Endothelial cell of umbilical vein (primary cell): ENCODE results near the gene TPK1. TPM values are rescaled to one million over a fixed set of nuclear protein-coding genes. Genes with fewer than 3 reads are reported as not detected.

Source experiments
- BruUV-seq: library from RNA; stranded (reverse); fragments of 400-500 nt; replicated peaks from 2 replicates; lab custom pipeline; 2021; lab: Mats Ljungman, UMichigan
- CTCF ChIA-PET: fragments of 300-600, 350-600 bp; sonication (Branson Sonifier 250); formaldehyde crosslinking; loops from one replicate; lab custom pipeline; 2021; ENCODE audit warnings: antibody characterized with exemption, inconsistent platforms; lab: Charles Lee
- POLR2A ChIA-PET: fragments of 300-600, 350-600 bp; sonication (Branson Sonifier 250); formaldehyde crosslinking; loops from one replicate; lab custom pipeline; 2021; ENCODE audit warnings: antibody characterized with exemption, inconsistent platforms; lab: Charles Lee
- DNase-seq: peaks from one replicate; pipeline ENCODE4 v3.0.0-alpha.2; 2011; ENCODE audit warnings: low read depth, low spot score
- FAIRE-seq: peaks from 2 replicates; lab custom pipeline; 2011; peaks lifted over from hg19 to GRCh38; lab: Jason Lieb, UNC
- H2AFZ ChIP-seq: 2 replicates; pipeline ENCODE4 v1.6.0; 2012; ENCODE audit warnings: low read depth, low read length, control low read depth, inconsistent platforms
- H3K27ac ChIP-seq: 2 replicates; pipeline ENCODE4 v1.5.1; 2011; ENCODE audit warnings: low read depth, mild to moderate bottlenecking, control low read depth, low read length, moderate library complexity; ENCODE audit not compliant: insufficient read depth
- H3K27me3 ChIP-seq, 2 experiments: 2 replicates each; pipeline versions ENCODE4 v1.6.0 to v1.6.1; 2011; ENCODE audit warnings: low read length in 2 of 2, mixed read lengths in 1 of 2; ENCODE audit not compliant: control insufficient read depth in 2 of 2, insufficient read depth in 2 of 2
- H3K36me3 ChIP-seq, 2 experiments: 2 replicates in 1 of 2; 3 replicates in 1 of 2; pipeline ENCODE4 v1.5.1; 2011; ENCODE audit warnings: low read length in 2 of 2, mild to moderate bottlenecking in 1 of 2, moderate library complexity in 1 of 2; ENCODE audit not compliant: control insufficient read depth in 2 of 2, insufficient read depth in 2 of 2; ENCODE audit errors: extremely low read depth in 1 of 2
- H3K4me1 ChIP-seq: 3 replicates; pipeline ENCODE4 v1.5.1; 2011; ENCODE audit warnings: mild to moderate bottlenecking, low read length; ENCODE audit not compliant: control insufficient read depth, insufficient read depth; ENCODE audit errors: extremely low read depth
- H3K4me2 ChIP-seq: 2 replicates; pipeline ENCODE4 v1.6.1; 2011; ENCODE audit warnings: low read length, control low read depth, mixed read lengths; ENCODE audit not compliant: insufficient read depth
- H3K4me3 ChIP-seq, 3 experiments: fragments of 200-600 bp in 1 of 3; sonication (generic), shearing (Covaris generic) in 1 of 3; replicated peaks in 1 of 3; 2 replicates each; pipeline ENCODE4 v1.5.1; 2011 to 2016; ENCODE audit warnings: control low read depth in 3 of 3, low read length in 3 of 3, mild to moderate bottlenecking in 2 of 3, inconsistent platforms in 1 of 3, low read depth in 1 of 3, moderate library complexity in 1 of 3; ENCODE audit not compliant: insufficient read depth in 1 of 3
- H3K79me2 ChIP-seq: 2 replicates; pipeline ENCODE4 v1.6.0; 2012; ENCODE audit warnings: low read length, inconsistent platforms; ENCODE audit not compliant: control insufficient read depth, insufficient read depth
- H3K9ac ChIP-seq: replicated peaks from 2 replicates; pipeline ENCODE3; 2011; ENCODE audit warnings: low read length, control low read depth; ENCODE audit not compliant: insufficient read depth; ENCODE audit errors: extremely low read depth
- H3K9me1 ChIP-seq: replicated peaks from 3 replicates; pipeline ENCODE4 v1.6.0; 2011; ENCODE audit warnings: mild to moderate bottlenecking, low read length; ENCODE audit not compliant: control insufficient read depth, insufficient read depth; ENCODE audit errors: extremely low read depth
- H3K9me3 ChIP-seq: replicated peaks from 2 replicates; pipeline ENCODE4 v1.5.1; 2012; ENCODE audit warnings: low read length, inconsistent platforms; ENCODE audit not compliant: control insufficient read depth, insufficient read depth
- H4K20me1 ChIP-seq: replicated peaks from 2 replicates; pipeline ENCODE3; 2011; ENCODE audit warnings: mild to moderate bottlenecking, low read length; ENCODE audit not compliant: control insufficient read depth, insufficient read depth; ENCODE audit errors: extremely low read depth
- EZH2 ChIP-seq: IDR thresholded peaks from 2 replicates; pipeline ENCODE4 v1.6.1; 2012; ENCODE audit warnings: borderline replicate concordance, low read depth, mild to moderate bottlenecking, moderate library complexity, low read length, inconsistent platforms; ENCODE audit not compliant: severe bottlenecking
- GATA2 ChIP-seq: IDR thresholded peaks from 2 replicates; pipeline ENCODE4 v1.7.0; 2011; ENCODE audit warnings: low read depth, mild to moderate bottlenecking, moderate library complexity, mixed read lengths, low read length; ENCODE audit not compliant: insufficient read length, insufficient read depth
- JUN ChIP-seq: IDR thresholded peaks from 2 replicates; pipeline ENCODE4 v1.6.1; 2011; ENCODE audit warnings: borderline replicate concordance, low read depth; ENCODE audit not compliant: insufficient read length, insufficient read depth
- POLR2AphosphoS5 ChIP-seq: IDR thresholded peaks from 2 replicates; pipeline ENCODE4 v1.6.1; 2012; ENCODE audit warnings: low read depth, mild to moderate bottlenecking, control low read depth, low read length, moderate library complexity; ENCODE audit not compliant: insufficient read depth
- dilution Hi-C: fragments of 300-500 bp; cut with MboI; formaldehyde crosslinking; loops from one replicate; pipeline ENCODE4 v1.15.0; 2019; ENCODE audit warnings: low sequenced_read_pairs; ENCODE audit not compliant: extremely low pct_ligation_motif_present
- intact Hi-C: fragments of 100-400 bp; cut with micrococcal nuclease; formaldehyde crosslinking; loops from one replicate; pipeline ENCODE4 v1.10.0; 2022
- polyA plus RNA-seq, 4 experiments: library from polyadenylated mRNA; depleted of rRNA in 3 of 4; stranded (reverse) in 3 of 4; unstranded in 1 of 4; fragments of >200 nt; gene quantifications; 2 replicates each; pipeline versions ENCODE4 v1.2.1 to v1.2.3, GENCODE V29; 2011 to 2012; ENCODE audit warnings: missing spikeins in 1 of 4
- total RNA-seq: library from RNA; stranded (reverse); gene quantifications from 2 replicates; pipeline ENCODE4 v1.2.3, GENCODE V29; 2021
- TF ChIP-seq, protein P1 (sequence below), 2 donors: IDR thresholded peaks; 1 replicate in 1 of 2; 2 replicates in 1 of 2; pipeline ENCODE4 v1.5.1; 2011; ENCODE audit warnings: low read length in 2 of 2, mild to moderate bottlenecking in 2 of 2, moderate library complexity in 2 of 2, control low read depth in 1 of 2, inconsistent platforms in 1 of 2, low read depth in 1 of 2; ENCODE audit not compliant: insufficient read depth in 1 of 2; ENCODE audit errors: extremely low read depth in 1 of 2

Gene TPK1
- total and polyA plus RNA-seq, 2 donors (not counting 3 experiments of a cell fraction or from before 2014, with no cell fraction given): 7.5 to 9.3 TPM

DNA sequence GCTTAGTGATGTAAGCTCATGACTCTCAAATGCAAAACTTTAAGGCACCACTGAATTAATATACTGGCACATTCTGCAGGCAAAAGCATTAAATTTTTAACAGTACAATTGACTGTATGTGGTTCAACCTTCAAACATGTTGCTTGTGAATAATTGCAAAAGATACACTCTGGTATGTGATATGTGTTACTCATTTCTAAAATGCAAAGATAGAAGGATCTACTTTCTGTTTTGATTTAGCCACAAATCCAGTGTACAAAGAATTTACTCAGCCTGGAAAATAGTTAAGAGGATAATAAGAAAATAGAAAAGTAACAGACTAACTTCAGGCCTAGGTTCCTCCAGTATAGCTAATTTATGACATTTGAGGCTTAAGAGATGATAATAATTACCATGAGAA lies 365.8 kb downstream of the TPK1 start:
- intact Hi-C loops: no loop called here
- Histone ChIP-seq H3K4me2 (no peak overlapping the region), H3K36me3 (no peaks in the 10 kb centered on the region), H3K27me3 (no peaks in the 10 kb centered on the region), H3K4me3 (no peak overlapping the region), H3K79me2 (no peaks in the 10 kb centered on the region), H3K27ac (no peak overlapping the region), H3K9me3 (no peaks in the 10 kb centered on the region), H4K20me1 (no peaks in the 10 kb centered on the region), H2AFZ (no peak overlapping the region), H3K9ac (no peak overlapping the region), H3K4me1 (no peaks in the 10 kb centered on the region), H3K9me1 (no peaks in the 10 kb centered on the region)
- FAIRE-seq (no peak), DNase-seq (no peak)
- dilution Hi-C loops: no loop called here
- BruUV-seq: no TSS peak
- POLR2A ChIA-PET: no interaction called here
- TF ChIP-seq, protein P1, sequence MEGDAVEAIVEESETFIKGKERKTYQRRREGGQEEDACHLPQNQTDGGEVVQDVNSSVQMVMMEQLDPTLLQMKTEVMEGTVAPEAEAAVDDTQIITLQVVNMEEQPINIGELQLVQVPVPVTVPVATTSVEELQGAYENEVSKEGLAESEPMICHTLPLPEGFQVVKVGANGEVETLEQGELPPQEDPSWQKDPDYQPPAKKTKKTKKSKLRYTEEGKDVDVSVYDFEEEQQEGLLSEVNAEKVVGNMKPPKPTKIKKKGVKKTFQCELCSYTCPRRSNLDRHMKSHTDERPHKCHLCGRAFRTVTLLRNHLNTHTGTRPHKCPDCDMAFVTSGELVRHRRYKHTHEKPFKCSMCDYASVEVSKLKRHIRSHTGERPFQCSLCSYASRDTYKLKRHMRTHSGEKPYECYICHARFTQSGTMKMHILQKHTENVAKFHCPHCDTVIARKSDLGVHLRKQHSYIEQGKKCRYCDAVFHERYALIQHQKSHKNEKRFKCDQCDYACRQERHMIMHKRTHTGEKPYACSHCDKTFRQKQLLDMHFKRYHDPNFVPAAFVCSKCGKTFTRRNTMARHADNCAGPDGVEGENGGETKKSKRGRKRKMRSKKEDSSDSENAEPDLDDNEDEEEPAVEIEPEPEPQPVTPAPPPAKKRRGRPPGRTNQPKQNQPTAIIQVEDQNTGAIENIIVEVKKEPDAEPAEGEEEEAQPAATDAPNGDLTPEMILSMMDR (IDR thresholded peaks at IDR 0.05; ENCODE audit: extremely low read depth in 1 of 2, insufficient read depth in 1 of 2, low read depth in 1 of 2, low read length in 2 of 2): no peak
- TF ChIP-seq POLR2AphosphoS5: no peak
- CTCF ChIA-PET: no interaction called here

DNA sequence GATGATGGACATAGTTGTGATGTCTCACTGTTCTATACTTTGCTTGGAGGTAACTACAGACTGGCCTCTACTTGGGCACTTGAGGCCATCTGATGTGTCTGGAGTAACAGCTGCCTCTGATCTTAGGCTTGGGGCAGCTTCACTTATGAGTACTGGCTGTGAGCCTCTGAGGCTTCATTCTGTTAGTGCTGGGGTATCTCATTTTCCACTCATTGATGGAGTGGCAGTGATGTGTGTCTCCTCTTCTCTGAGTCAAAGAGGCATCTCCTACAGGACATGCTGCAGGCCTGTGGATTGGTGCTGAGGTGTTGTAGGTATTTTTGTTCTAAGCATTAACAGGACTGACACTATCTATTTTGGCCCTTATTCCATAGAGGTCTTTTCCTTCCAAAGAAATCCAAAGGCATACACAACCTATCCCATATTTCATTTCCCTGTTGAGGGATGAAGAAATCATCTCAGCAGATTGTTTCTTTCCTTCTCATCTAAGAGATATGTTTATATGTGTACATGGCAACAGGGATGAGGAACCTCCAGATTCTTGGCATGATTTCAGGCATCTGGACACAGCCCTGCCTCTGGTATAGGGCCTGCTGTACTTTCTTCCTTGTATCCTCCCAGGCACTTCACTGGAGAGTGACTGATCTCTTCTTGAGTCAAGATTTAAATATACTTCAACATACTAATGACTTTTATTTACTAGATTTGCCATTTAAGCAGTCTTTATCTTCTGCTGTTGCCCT lies 366.7 kb downstream of the TPK1 start:
- POLR2A ChIA-PET: no interaction called here
- Histone ChIP-seq H4K20me1 (no peaks in the 10 kb centered on the region), H2AFZ (no peak overlapping the region), H3K27ac (no peak overlapping the region), H3K27me3 (no peaks in the 10 kb centered on the region), H3K9me1 (no peaks in the 10 kb centered on the region), H3K4me2 (no peak overlapping the region), H3K9ac (no peak overlapping the region), H3K4me3 (no peak overlapping the region), H3K9me3 (no peaks in the 10 kb centered on the region), H3K4me1 (no peaks in the 10 kb centered on the region), H3K36me3 (no peaks in the 10 kb centered on the region), H3K79me2 (no peaks in the 10 kb centered on the region)
- DNase-seq (no peak), FAIRE-seq (no peak)
- CTCF ChIA-PET: interaction anchor here (0.5 kb wide), 1 partner anchor 55 kb away, joined by 3 read pairs; no protein-coding TSS in a partner anchor
- TF ChIP-seq GATA2: no peak
- TF ChIP-seq EZH2: no peak
- TF ChIP-seq JUN: no peak
- intact Hi-C loops (no loop called here), dilution Hi-C loops (no loop called here)
- BruUV-seq: no TSS peak
